Posterior vena cava (tissue), 2 donors: ENCODE measurements around the gene CMIP. TPM values are rescaled to one million over a fixed set of nuclear protein-coding genes. Genes with fewer than 3 reads are reported as not detected.
"Not testable (repeated sequence)": the region's sequence is repeated elsewhere in the genome, so short reads cannot be mapped to it uniquely, and the experiment has no call there.

Source experiments
- DNase-seq: peaks from one replicate; pipeline ENCODE4 v3.0.0-alpha.2; 2020; ENCODE audit warnings: low spot score
- intact Hi-C, 2 donors: fragments of 100-400 bp; cut with DNase I; formaldehyde crosslinking; loops; one replicate each; pipeline versions ENCODE4 v1.14.1 to v1.14.2; 2022 to 2023
- total RNA-seq, 2 donors: library from RNA; stranded (reverse); fragmentation: NEBNext Ultra II Directional; extraction: Animal tissue kit (Norgen Biotek cat#: 25700); gene quantifications; one replicate each; pipeline ENCODE4 v1.2.1, GENCODE V29; 2021
- donor health status: DM: yes; HTN: yes; CAD: no.
- donor health status: DM: yes; HTN: yes; CAD: no.

CMIP gene
- total RNA-seq, 2 donors from 2014 or later: 38.2 to 45.2 TPM

- intact Hi-C loops: no loop called here
- no peak for DNase-seq
Measured at GRCh38 chr16:81565321-81566028, 120.9 kb downstream of the CMIP start.

GRCh38 chr16:81566086-81567007 lies 121.7 kb downstream of the CMIP start:
- intact Hi-C loops: no loop called here
- no peak for DNase-seq

- intact Hi-C loops: no loop called here
- no peak for DNase-seq
Measured at GRCh38 chr16:81567087-81567486, 122.5 kb downstream of the CMIP start.

GRCh38 chr16:81567987-81568748 lies 123.6 kb downstream of the CMIP start:
- DNase-seq: no peak
- intact Hi-C loops: no loop called here

GRCh38 chr16:81568749-81569087 lies 124.1 kb downstream of the CMIP start:
- no peak for DNase-seq
- intact Hi-C loops: no loop called here

GRCh38 chr16:81569361-81570034 lies 124.9 kb downstream of the CMIP start:
- intact Hi-C loops: no loop called here
- DNase-seq: no peak

GRCh38 chr16:81570151-81570846 lies 125.7 kb downstream of the CMIP start:
- DNase-seq: no peak
- intact Hi-C loops: no loop called here

GRCh38 chr16:81571175-81571574 lies 126.6 kb downstream of the CMIP start:
- DNase-seq: no peak
- intact Hi-C loops: no loop called here

- DNase-seq: no peak
- intact Hi-C loops: no loop called here
Measured at GRCh38 chr16:81571592-81572385, 127.2 kb downstream of the CMIP start.

- intact Hi-C loops: no loop called here
- no peak for DNase-seq
Measured at GRCh38 chr16:81572386-81573144, 128.0 kb downstream of the CMIP start.

GRCh38 chr16:81573533-81574020 lies 129.0 kb downstream of the CMIP start:
- intact Hi-C loops: no loop called here
- no peak for DNase-seq

GRCh38 chr16:81574168-81574567 lies 129.6 kb downstream of the CMIP start:
- intact Hi-C loops: no loop called here

GRCh38 chr16:81575307-81575706 lies 130.7 kb downstream of the CMIP start:
- no peak for DNase-seq
- intact Hi-C loops: no loop called here

More at GRCh38 chr16:81574168-81574567, 129.6 kb downstream of the CMIP start:
- DNase-seq: no peak

GRCh38 chr16:81575834-81576233 lies 131.2 kb downstream of the CMIP start:
- intact Hi-C loops: no loop called here
- DNase-seq: no peak

GRCh38 chr16:81576696-81577095 lies 132.1 kb downstream of the CMIP start:
- intact Hi-C loops: no loop called here
- DNase-seq: no peak

- intact Hi-C loops, DNase-seq: not testable (repeated sequence)
Measured at GRCh38 chr16:81577272-81577671, 132.7 kb downstream of the CMIP start.

- DNase-seq: no peak
- intact Hi-C loops: no loop called here
Measured at GRCh38 chr16:81578076-81578475, 133.5 kb downstream of the CMIP start.
